ENCODE data around the gene CNOT6.

CNOT6 gene

DNA sequence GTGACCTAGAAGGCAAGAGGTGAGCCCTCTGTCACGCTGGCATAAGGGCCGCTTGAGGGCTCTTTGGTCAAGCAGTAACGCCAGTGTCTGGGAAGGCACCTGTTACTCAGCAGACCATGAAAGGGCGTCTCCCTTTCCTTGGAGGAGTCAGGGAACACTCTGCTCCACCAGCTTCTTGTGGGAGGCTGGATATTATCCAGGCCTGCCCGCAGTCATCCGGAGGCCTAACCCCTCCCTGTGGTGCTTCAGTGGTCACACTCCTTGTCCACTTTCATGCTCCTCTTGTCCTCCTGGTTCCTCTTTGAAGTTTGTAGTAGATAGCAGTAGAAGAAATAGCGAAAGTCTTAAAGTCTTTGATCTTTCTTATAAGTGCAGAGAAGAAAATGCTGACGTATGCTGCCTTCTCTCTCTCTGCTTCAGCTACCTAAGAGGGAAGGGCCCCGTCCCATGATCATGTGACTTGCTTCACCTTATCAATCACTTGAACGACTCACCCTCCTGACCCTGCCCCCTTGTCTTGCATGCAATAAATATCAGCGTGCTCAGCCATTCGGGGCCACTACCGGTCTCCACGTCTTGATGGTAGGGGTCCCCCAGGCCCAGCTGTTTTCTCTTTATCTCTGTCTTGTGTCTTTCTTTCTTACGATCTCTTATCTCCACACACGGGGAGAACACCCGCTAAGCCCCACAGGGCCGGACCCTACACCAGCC lies 113.8 kb downstream of the CNOT6 start:
- DNase-seq, result no peak
- intact Hi-C loops (cut with DNase I), result no loop called here

- DNase-seq, result no peak
Measured at GRCh38 chr5:180608572-180609310, 114.6 kb downstream of the CNOT6 start.

GRCh38 chr5:180609386-180609785 lies 115.2 kb downstream of the CNOT6 start:
- intact Hi-C loops (cut with DNase I), result no loop called here
- no peak for DNase-seq

More at GRCh38 chr5:180608572-180609310, 114.6 kb downstream of the CNOT6 start:
- intact Hi-C loops (cut with DNase I), result no loop called here

DNA sequence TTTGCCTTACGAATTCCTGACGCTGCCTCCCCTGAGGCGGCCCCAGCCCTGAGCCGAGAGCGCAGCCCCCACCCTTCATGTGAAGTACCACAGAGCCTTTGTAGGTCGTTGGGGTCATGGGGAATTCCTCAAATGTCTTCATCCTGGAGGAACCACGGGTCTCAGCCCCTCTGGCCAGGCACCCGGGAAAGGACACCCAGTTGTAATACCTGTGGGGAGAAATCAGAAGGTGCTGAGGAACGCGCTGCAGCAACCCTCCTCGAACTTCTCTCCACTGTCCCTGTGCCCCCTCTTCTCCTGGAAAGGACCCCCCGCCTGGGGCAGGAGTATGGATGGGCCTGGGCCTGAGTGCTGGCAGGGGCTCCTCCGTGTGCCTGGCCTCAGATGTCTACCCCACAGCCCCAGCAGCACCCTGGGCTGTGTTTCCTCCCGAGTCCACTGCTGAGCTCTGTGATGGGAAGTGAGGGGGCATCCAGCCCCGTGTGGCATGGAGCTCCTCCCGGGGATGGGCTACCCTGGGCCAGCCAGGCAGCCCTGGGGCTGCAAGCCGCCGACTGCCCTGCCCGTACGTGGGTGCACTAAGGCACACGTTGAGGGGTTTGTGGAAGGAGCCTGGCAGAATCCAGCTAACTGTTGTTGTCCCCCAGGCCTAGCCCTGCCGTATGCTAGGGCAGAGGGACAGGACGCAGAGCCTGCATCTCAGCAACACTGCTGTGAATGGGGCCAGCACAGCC lies 115.8 kb downstream of the CNOT6 start:
- intact Hi-C loops (cut with DNase I), result no loop called here
- no peak for DNase-seq

- intact Hi-C loops (cut with DNase I), result no loop called here
- no peak for DNase-seq
Measured at GRCh38 chr5:180611140-180611850, 117.1 kb downstream of the CNOT6 start.

GRCh38 chr5:180612683-180613082 lies 118.5 kb downstream of the CNOT6 start:
- intact Hi-C loops (cut with DNase I), result no loop called here
- DNase-seq, result no peak

DNA sequence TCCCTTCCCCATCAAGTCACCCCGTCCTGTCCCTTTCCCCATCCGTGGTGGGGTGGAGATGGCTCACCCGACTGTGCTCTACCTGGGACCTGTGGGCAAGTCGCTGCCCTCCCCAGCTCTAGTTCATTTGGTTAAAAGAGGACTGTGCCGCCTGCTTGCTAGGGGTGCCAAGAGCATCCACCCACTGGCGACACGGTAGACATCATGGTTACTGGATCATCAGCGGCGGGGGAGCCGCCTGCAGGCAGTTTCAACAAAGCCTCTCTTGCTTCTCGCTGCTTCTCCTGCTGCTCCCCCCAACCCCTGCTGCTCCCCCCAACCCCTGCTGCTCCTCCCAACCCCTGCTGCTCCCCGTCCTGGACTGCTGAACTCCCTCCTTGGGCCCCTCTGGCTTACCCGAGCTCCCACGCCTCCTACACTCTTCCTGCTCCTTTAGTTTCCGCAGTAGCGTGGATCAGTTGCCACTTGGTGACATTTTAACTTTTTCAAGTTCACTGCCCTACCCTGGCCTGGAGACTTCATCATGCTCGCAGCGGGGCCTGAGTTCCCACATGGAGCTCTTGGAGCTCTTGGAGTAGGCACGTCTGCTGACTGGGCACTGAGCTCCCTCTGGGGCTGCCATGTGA lies 119.1 kb downstream of the CNOT6 start:
- intact Hi-C loops (cut with DNase I), result no loop called here
- peak in 24 of 42 donors; percentile 12 to 75 (median 38) for DNase-seq

DNA sequence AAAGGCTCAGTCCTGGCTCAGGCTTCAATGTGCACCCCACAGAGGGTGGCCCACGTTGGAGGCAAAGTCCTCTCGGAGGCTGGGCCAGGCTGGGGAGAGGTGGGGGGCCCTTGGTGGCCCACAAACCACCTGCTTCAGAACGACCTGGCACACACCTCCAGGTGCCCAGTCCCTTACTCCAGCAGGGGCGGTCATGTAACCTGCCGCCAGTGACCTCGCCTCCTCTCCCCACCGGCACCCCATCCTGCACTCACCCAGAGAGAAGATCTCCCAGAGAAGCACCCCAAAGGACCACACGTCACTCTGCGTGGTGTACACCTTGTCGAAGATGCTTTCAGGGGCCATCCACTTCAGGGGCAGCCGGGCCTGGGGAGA lies 119.6 kb downstream of the CNOT6 start:
- DNase-seq, result no peak
- intact Hi-C loops (cut with DNase I), result no loop called here

DNA sequence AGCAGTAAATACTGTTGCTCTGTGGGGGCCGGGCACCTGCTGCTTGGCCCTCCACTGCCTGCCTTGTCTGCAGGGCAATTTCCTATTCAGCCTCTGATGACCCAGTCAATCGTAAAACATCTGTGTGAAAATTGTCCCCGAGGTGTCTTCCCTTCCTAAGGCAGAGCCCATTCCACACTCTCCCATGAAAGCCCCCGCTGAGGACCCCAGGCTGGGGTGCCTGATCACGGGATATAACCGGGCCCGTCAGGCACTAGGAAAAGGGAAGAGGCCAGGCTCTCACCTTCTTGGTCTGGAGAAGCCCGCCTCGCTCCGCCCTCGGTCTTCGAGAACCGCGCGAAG lies 124.3 kb downstream of the CNOT6 start:
- DNase-seq, result no peak
- intact Hi-C loops (cut with DNase I), result no loop called here

DNA sequence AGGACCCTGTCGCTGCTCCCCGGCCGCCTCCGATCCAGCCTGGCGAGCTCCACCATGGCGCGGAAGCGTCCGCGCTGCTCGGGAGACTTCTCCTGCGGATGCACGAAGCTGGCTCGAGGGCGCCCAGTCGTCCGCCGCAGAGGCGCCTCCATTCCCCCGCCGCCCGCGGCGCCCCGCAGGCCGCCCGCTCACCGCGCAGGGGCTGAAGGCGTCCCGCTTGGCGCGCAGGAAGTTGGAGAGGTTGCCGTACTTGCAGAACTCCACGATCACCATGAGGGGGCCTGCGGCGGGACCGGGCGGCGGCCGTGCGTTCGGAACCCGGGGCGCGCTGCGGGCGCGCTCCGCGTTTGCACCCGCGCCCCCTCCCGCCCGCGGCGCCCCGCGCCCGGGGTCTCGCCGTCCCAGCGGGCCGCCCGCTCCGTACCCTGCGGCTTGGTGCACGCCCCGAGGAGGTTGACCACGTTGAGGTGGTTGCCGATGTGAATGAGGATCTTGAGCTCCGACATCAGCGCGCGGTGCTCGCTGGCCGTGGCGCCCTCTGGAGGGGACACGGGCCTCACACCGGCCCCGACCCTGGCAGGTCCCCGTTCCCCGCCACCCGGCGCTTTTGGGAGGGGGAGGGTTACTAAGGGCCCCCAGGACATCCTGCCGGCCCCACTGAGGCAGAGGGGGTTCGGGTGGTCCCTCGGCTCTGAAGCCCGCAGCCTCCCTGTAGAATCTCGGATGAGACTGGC lies 124.8 kb downstream of the CNOT6 start:
- intact Hi-C loops (cut with DNase I), result no loop called here
- peak in 36 of 42 donors; percentile 20 to 79 (median 44) for DNase-seq

DNA sequence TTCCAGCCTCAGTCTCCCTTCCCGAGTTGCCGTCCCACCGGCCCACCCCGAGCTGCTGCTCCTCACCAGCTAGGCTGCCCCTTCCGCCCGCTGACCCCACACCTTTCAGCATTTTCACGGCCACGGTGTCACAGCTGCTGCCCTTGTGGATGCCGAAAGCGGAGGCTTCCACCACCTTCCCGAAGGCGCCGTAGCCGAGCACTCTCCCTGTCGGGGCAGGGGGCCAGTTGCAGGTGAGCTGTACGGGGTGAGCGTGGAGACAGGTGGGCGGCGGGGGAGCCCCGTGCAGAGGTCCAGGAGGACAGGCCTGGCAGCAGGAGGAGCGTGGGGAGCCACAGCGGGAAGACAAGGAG lies 125.4 kb downstream of the CNOT6 start:
- intact Hi-C loops (cut with DNase I), result no loop called here
- no peak for DNase-seq

DNA sequence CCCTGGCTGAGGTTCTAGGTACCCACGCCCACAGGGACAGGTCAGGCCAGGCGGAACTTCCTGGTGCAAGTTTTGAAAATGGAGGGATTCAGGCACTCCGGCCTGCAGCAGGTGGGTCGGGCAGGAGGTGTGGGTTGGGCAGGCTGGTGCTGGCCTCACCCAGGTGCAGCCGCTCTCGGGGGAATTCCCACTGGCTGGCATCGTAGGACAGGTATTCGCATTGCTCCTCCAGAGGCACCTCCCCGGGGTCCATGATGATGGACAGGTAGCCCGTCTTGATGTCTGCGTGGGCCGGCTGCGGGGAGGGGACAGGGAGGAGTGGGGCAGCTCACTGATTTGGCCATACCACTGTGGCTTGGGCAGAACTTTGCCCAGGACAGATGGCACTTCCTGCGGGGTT lies 125.8 kb downstream of the CNOT6 start:
- intact Hi-C loops (cut with DNase I), result no loop called here
- no peak for DNase-seq

GRCh38 chr5:180621311-180621710 lies 127.1 kb downstream of the CNOT6 start:
- DNase-seq, result no peak
- intact Hi-C loops (cut with DNase I), result no loop called here

DNA sequence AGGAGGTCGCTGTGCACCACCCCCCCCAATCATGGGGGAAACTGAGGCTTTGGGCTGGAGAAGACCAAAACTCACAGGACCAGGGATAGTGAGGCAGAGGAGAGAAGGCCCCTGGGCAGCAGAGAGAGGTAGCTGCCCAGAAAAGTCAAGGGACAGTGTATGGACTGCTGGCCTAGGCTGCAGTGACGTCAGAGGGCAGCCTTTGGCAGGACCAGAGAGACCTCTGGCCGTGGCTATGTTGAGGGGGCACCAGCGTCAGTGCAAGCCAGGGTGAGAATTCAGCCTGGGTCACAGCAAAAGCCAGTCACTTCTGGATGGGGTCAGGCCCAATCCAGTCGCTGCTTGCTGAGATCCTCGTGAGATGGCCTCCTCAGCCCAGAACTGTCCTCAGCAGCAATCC lies 128.7 kb downstream of the CNOT6 start:
- intact Hi-C loops (cut with DNase I), result no loop called here
- no peak for DNase-seq

DNA sequence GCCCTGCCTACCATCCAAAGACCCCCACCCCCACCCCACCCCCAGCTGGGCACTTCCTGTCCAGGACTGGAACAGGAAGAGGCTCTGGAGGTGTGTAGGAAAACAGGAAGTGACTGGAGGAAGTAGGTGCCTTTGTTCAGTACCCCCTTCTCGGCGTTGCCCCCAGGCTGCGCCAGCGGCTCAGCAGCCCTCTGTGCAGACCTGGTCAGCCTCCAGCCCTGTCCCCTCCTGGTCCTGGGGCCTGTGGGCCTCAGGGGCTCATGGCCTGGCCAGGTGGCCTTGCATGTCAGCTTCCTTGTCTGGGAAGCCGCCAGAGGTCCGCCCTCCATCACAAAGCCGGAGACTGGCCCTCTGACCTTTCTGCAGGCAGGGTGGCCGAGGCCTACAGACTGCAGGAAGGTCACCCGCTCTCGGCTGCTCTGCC lies 129.2 kb downstream of the CNOT6 start:
- DNase-seq, result no peak
- intact Hi-C loops (cut with DNase I), result no loop called here

GRCh38 chr5:180623844-180624243 lies 129.7 kb downstream of the CNOT6 start:
- intact Hi-C loops (cut with DNase I), result no loop called here
- no peak for DNase-seq

- intact Hi-C loops (cut with DNase I), result no loop called here
- DNase-seq, result no peak
Measured at GRCh38 chr5:180624587-180624986, 130.4 kb downstream of the CNOT6 start.

- intact Hi-C loops (cut with DNase I), result no loop called here
Measured at GRCh38 chr5:180625125-180625790, 131.1 kb downstream of the CNOT6 start.

More at GRCh38 chr5:180625125-180625790, 131.1 kb downstream of the CNOT6 start:
- DNase-seq, result no peak

Data from head of caudate nucleus (tissue), 42 donors.